Measurements from ENCODE around the gene LYST. TPM values are rescaled to one million over a fixed set of nuclear protein-coding genes. Genes with fewer than 3 reads are reported as not detected.

Gene LYST
- polyA plus RNA-seq, 3 donors = 3.1 to 9.4 (median 7.9) TPM

GRCh38 chr1:235888119-235888643 lies 21.5 kb upstream of the LYST start:
- no peak overlapping the region for H3K27ac ChIP-seq (ENCODE audit: low read depth, low read length)
- 90 to 92% (median 91%) methylated on average over 8 of the region's 8 CpGs for WGBS, 3 donors

GRCh38 chr1:235887676-235888075 lies 21.0 kb upstream of the LYST start:
- WGBS, 3 donors = 86 to 95% (median 90%) methylated on average over 2 of the region's 2 CpGs

GRCh38 chr1:235885655-235886262 lies 19.1 kb upstream of the LYST start:
- no peak overlapping the region for H3K27ac ChIP-seq (ENCODE audit: low read depth, low read length)
- WGBS, 3 donors = 69 to 84% (median 82%) methylated on average over 3 of the region's 3 CpGs

More at GRCh38 chr1:235887676-235888075, 21.0 kb upstream of the LYST start:
- no peak overlapping the region for H3K27ac ChIP-seq (ENCODE audit: low read depth, low read length)

- no peak overlapping the region for H3K27ac ChIP-seq (ENCODE audit: low read depth, low read length)
- 19 to 36% (median 34%) methylated on average over 12 of the region's 12 CpGs for WGBS, 3 donors
Observed at GRCh38 chr1:235883261-235883927, 16.7 kb upstream of the LYST start.

DNA sequence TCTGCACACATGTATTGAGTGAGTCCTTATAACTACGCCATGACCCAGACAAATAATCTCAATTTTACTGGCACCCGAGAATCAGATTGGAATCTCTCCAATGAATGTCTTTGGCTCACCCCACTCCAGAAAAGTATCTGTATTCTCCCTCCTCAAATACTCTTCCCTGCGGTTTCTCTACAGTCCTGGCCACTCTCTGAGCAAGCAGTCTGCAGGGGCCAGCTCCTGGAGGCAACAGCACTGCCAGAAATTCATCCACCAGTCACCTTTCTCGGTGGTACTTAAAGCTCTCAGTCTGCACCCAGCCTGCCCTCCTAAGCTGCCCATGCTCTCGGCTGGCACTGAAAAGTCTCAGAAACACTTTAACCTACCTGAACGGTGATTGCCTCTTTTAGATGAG lies 16.1 kb upstream of the LYST start:
- WGBS, 3 donors = 57 to 72% (median 65%) methylated on average over 6 of the region's 6 CpGs
- H3K27ac ChIP-seq (ENCODE audit: low read depth, low read length) = no peak overlapping the region

DNA sequence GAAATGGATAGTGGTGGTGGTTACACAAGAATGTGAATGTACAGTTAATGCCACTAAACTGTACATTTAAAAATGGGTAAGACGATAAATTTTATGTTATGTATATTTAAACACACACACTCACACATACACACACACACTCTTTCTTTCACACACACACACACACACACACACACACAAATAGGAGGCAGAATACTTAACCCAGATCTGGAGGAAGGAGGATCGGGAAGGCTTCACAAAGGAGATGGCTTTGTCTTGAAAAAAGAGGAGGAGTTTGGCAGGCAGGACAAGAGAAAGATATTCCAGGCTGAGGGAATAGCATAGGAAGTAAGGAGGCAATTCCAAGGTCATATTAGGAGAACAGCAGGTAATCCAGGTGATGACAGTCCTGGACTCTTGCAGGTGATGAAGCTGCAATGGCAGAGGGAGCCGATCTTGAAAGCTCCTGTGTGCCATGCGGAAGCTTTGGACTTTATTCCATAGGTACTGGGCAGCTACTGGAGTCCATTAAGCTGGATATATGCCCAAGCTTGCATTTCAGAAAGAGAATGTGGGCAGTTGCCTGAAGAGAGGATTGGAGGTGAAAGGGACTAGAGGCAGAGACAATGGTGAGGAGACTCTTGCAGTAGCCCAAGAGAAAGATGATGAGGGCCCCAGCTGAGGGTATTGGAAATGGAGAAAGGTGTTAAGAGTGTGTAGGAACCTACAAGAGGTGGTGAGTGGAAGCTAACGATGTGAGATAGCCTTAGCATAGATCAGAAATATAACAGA lies 15.4 kb upstream of the LYST start:
- no peak overlapping the region for H3K27ac ChIP-seq (ENCODE audit: low read depth, low read length)
- 85 to 88% (median 85%) methylated on average over 5 of the region's 5 CpGs for WGBS, 3 donors

DNA sequence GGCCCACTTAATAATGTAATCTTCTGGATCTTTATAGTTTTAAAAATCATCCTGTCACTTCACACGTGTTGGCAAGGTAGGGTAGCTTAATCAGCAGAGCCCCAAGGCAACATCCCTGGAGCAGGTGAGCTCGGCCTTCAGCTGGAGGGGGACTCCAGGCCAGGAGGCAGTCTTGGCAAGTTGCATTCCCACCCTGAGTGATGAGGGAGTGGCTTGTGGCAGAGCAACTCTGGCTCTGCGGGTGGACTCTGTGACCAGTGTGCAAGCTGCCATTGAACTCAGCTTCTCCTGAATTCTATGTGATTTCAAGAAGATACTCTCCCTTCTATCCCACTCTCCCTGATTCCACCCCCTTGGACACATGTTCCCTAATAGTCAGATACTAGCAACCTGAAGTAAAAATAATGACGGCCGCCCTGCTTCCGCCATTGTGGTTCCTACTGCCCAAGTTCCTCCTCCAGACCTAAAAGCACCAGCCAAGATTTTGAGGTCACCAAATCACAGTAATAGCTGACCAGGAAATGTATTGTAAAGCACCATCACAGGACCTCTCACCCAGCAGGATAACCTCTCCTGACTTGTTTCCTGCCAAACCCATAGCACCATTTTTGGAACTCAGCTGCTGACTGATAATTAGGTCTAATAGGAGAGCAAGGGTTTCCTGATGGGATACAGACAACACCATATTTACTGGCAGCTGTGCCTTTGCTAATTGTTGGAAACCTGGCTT lies 11.5 kb upstream of the LYST start:
- H3K27ac ChIP-seq (ENCODE audit: low read depth, low read length) = no peak overlapping the region
- WGBS, 3 donors = 48 to 71% (median 57%) methylated on average over 6 of the region's 6 CpGs

DNA sequence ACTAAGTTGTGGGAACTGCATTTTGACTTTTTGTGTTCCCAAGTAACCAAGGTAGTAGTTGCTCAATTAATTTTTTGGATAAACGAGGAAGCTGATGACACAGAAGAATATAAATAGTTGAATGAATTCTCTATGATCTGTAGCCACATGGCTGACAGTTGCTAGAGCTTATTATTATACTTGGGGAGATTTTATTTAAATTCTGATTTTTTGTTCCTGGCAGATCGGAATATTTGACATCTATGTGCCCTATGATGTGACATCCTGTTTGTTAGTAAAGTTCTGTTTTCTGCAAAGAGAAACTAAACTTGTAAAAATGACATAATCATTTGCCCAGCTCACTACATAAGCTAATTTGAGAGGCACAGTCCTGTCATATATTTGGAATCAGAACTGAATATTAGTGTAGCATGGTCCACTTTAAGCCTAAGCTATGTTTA lies 9.7 kb upstream of the LYST start:
- H3K27ac ChIP-seq (ENCODE audit: low read depth, low read length) = no peak overlapping the region
- WGBS, 3 donors = 39 to 64% (median 48%) methylated on average over 2 of the region's 2 CpGs

GRCh38 chr1:235875036-235875597 lies 8.4 kb upstream of the LYST start:
- no peak overlapping the region for H3K27ac ChIP-seq (ENCODE audit: low read depth, low read length)

GRCh38 chr1:235874261-235874660 lies 7.6 kb upstream of the LYST start:
- 50 to 66% (median 65%) methylated on average over 4 of the region's 4 CpGs for WGBS, 3 donors
- H3K27ac ChIP-seq (ENCODE audit: low read depth, low read length) = no peak overlapping the region

More at GRCh38 chr1:235875036-235875597, 8.4 kb upstream of the LYST start:
- WGBS, 3 donors = 76 to 83% (median 77%) methylated on average over 4 of the region's 4 CpGs

GRCh38 chr1:235873571-235873970 lies 6.9 kb upstream of the LYST start:
- WGBS, 3 donors = 40 to 82% (median 75%) methylated on average over 2 of the region's 2 CpGs
- H3K27ac ChIP-seq (ENCODE audit: low read depth, low read length) = no peak overlapping the region

DNA sequence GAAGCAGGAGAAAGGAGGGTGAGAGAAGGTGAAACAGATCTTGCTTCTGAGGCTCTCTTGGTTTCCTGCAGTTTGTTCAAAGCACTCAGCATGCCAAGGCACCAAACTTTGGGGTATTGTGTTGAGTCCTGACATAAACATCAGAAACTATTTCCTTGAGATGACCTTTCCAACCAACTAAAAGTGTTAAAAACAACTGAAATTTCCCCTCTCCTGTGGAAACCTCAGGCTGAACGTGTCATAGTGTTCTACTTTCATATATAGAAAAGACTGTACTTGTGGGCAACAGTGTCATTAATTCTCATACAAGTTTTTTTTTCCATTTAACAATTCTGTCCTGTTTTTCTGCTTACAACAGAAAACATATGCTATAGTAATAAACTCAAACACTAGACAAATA lies 6.3 kb upstream of the LYST start:
- WGBS, 3 donors = 45 to 52% (median 45%) methylated on average over 1 of the region's 1 CpG
- no peak overlapping the region for H3K27ac ChIP-seq (ENCODE audit: low read depth, low read length)

DNA sequence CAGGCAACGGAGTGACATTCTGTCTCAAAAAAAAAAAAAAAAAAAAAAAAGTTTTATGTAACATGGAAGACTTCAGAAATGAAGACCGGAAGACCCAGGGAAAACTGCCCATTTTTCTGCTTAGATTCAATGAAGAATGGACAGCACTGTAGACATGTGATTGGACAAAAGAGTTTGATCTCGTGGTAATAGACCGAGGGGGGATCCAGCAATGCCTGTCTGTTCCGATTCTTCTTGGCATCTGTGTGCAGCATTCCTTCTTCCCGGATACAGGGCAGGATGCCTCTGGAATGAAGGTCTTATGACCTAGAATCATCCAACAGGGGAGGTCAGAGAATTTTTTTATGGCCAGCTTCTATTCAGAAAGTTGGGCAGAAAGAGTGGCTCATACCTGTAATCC lies 5.6 kb upstream of the LYST start:
- no peak overlapping the region for H3K27ac ChIP-seq (ENCODE audit: low read depth, low read length)
- WGBS, 3 donors = 76 to 91% (median 89%) methylated on average over 6 of the region's 6 CpGs

GRCh38 chr1:235867903-235868469 lies 1.3 kb upstream of the LYST start:
- 47 to 66% (median 55%) methylated on average over 9 of the region's 9 CpGs for WGBS, 3 donors
- peak overlapping the region; percentile 11 for H3K27ac ChIP-seq (ENCODE audit: low read depth, low read length)

DNA sequence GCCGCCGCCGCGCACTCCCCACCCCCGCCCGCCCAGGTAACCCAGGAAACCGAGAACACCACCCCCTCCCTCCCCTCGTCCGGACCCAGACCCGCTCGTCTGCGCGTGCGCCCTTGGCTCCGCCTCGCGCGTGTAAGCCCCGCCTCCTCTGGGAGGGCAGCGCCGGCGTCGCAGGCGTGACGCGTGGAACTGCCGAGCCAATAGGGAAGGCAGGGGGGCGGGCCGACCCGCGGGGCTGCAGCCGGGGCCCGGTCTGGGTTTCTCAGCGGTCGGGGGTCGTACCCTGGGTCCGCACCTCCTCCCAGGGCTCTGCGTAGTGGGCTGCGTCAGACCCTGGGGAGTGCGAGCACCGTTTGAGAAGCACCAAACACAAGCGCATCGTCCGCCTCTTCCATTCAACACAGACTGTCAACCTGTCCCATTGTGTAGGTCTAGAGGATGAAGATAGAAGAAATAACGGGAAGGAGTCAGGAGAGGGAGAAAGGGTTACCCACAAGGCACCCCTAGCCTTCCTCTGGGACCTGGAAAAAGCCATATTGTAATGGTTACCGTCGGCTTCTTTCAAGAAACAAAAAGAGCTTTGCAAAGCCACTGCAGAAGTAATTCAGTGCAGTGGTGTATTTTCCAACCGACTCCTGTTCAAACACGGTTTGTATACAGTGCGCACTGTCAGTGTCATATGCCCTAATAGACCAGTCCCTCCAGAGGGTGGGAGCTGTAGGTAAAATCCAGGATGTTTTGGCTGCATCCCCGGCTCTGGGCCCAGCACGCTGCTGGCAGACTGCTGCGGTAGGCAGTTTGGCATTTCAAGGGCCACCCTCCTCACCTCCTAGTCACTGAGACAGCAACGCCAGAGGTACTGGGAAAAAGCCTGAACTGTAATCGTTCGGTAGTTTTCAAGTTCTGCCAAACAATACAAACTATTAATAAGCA lies 473 bp upstream of the LYST start:
- H3K27ac ChIP-seq (ENCODE audit: low read depth, low read length) = peak overlapping the region; percentile 14
- WGBS, 3 donors = 0 to 4% (median 1%) methylated on average over 40 to 56 of the region's 56 CpGs

DNA sequence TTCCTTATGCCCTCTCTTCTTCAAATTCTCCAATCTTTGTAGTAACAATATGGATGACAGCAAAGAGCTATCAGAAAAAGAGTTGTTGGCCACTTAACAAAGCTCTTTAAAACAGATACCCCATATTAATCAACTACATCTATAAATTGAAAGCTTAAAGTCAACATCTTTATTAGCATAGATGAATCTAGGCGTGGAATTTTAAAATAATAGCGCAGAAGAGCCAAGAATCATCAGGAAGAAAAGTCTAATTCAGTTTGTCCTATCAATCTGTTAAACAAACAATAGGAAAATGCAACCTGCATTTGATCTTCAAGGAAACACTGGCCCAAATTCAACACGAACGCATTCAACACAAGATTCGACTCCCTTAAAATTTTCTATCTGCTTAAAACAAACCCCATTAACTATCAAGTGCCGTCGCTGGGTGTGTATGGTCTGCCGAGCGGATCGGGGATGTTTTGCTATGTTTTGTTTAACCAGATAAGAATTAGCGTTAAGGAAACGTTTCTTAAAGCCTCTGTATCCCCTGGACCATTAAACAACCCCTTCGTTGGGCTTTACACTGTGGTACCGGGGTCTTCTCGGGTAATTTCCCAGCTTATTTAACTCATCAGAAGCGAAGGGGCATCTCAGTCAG lies 1.0 kb downstream of the LYST start:
- 2 to 6% (median 4%) methylated on average over 16 of the region's 16 CpGs for WGBS, 3 donors
- peak overlapping the region; percentile 14 for H3K27ac ChIP-seq (ENCODE audit: low read depth, low read length)

Data from adipose tissue (tissue), 3 donors.